Thyroid gland (tissue), 4 donors: ENCODE data around the gene BAG2. TPM values are rescaled to one million over a fixed set of nuclear protein-coding genes. Genes with fewer than 3 reads are reported as not detected.

Source experiments
- DNase-seq, 2 donors: peaks; one replicate each; pipeline ENCODE4 v3.0.0-alpha.2; 2019
- H3K27ac ChIP-seq, 3 donors: fragments of 200-600 bp; sonication (generic); 1 replicate in 2 of 3; 2 replicates in 1 of 3; pipeline ENCODE4 v1.5.1; 2016 to 2019; ENCODE audit warnings: mild to moderate bottlenecking in 1 of 3, moderate library complexity in 1 of 3
- H3K27me3 ChIP-seq: fragments of 200-600 bp; sonication (generic); one replicate; pipeline ENCODE4 v1.5.1; 2019
- H3K36me3 ChIP-seq, 2 donors: fragments of 200-600 bp; sonication (generic); one replicate each; pipeline ENCODE4 v1.5.1; 2016 to 2019
- H3K4me1 ChIP-seq, 2 donors: fragments of 200-600 bp; sonication (generic); one replicate each; pipeline ENCODE4 v1.5.1; 2017 to 2019
- H3K4me3 ChIP-seq, 3 donors: fragments of 200-600 bp; sonication (generic); replicated peaks in 1 of 3; 1 replicate in 2 of 3; 2 replicates in 1 of 3; pipeline ENCODE4 v1.5.1; 2016; ENCODE audit warnings: mild to moderate bottlenecking in 1 of 3
- H3K9me3 ChIP-seq: fragments of 200-600 bp; sonication (generic); one replicate; pipeline ENCODE4 v1.5.1; 2017
- POLR2A ChIP-seq, 2 donors: fragments of 450-650 bp; IDR thresholded peaks; one replicate each; pipeline ENCODE4 v1.6.1; 2017; ENCODE audit warnings: antibody characterized with exemption in 2 of 2, mild to moderate bottlenecking in 2 of 2, moderate library complexity in 1 of 2
- WGBS, 2 donors: methylation state at CpG; one replicate each; pipeline ENCODE4 v1.1.5; 2017; 5-methylcytosine and 5-hydroxymethylcytosine counted together
- intact Hi-C: fragments of 100-400 bp; cut with DNase I; formaldehyde crosslinking; loops from one replicate; pipeline ENCODE4 v1.15.1; 2023
- total RNA-seq, 4 donors: library from RNA; depleted of rRNA; stranded (reverse); fragments of >200 nt; gene quantifications; one replicate each; pipeline ENCODE4 v1.2.3, GENCODE V29; 2016
- TF ChIP-seq, protein P1 (sequence below), 6 experiments: fragments of 200-600 bp in 3 of 6; fragments of 450-650 bp in 3 of 6; sonication (generic) in 3 of 6; IDR thresholded peaks; one replicate each; pipeline ENCODE4 v1.5.1; 2016 to 2019; ENCODE audit warnings: antibody characterized with exemption in 6 of 6, mild to moderate bottlenecking in 2 of 6, inconsistent platforms in 1 of 6, moderate library complexity in 1 of 6

Gene BAG2
- total RNA-seq, 4 donors from 2014 or later, result 9.5 to 11.5 (median 10.9) TPM

DNA sequence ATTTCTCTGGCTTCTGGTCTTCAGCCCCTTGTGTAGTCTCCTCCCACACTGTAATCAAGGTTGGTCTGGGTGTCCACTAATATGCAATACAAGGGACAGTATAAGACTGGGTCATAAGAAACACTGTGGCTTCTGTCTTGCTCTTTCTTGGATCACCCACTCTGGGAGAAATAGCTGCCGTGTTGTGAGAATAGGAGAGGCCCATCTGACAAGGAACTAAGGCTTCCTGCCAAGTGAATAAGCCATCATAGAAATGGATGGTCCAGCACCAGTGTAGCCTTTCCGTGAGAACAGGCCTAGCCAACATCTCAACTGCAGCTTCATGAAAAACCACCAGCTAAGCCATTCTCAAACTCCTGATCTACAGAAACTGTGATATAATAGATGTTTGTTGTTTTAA, 23.3 kb downstream of the BAG2 start:
- TF ChIP-seq, protein P1, sequence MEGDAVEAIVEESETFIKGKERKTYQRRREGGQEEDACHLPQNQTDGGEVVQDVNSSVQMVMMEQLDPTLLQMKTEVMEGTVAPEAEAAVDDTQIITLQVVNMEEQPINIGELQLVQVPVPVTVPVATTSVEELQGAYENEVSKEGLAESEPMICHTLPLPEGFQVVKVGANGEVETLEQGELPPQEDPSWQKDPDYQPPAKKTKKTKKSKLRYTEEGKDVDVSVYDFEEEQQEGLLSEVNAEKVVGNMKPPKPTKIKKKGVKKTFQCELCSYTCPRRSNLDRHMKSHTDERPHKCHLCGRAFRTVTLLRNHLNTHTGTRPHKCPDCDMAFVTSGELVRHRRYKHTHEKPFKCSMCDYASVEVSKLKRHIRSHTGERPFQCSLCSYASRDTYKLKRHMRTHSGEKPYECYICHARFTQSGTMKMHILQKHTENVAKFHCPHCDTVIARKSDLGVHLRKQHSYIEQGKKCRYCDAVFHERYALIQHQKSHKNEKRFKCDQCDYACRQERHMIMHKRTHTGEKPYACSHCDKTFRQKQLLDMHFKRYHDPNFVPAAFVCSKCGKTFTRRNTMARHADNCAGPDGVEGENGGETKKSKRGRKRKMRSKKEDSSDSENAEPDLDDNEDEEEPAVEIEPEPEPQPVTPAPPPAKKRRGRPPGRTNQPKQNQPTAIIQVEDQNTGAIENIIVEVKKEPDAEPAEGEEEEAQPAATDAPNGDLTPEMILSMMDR (IDR thresholded peaks at IDR 0.05), result no peak
- no peak for TF ChIP-seq POLR2A (IDR thresholded peaks at IDR 0.05)
- intact Hi-C loops, result no loop called here
- Histone ChIP-seq H3K27ac (no peak overlapping the region), H3K4me3 (no peak overlapping the region), H3K9me3 (no peaks in the 10 kb centered on the region), H3K36me3 (no peaks in the 10 kb centered on the region), H3K4me1 (peaks cover 4 to 12% of the 10 kb centered on the region in 2 donors), H3K27me3 (no peaks in the 10 kb centered on the region)
- WGBS, 2 donors, result 80 to 93% methylated on average over 2 of the region's 2 CpGs
- no peak for DNase-seq

DNA sequence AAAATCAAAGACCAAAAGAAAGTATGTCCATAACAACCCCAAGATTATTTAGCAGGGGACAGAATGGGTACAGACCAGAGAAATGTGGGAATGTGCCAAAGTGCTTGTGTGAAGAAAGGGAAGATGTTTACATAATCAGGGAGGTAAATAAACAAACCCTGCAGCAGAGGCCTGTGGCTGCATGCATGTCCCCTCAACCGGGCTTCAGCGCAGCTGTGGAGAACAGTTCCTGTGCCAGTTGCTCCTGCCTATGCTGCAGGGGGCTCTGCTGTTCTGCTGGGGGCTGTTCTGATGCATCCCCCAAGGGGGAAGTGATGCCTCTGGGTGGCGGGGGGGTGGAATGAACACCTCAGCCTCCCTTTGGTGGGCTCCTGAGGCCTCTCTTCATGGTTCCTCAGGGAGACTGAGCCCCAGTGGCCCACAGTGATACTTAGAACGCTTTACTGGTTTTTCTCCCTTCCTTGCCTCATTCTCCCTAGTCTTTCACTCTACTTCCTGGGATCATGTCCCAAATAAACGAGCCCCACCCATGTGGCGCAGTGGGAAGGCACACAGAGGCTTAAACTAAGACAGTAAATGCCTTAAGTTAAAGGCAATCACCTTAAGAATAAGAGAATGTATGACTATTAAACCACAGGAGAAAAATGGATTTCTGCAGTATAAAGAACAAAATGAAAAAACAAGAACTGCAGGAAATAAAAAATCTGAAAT, 27.0 kb downstream of the BAG2 start:
- intact Hi-C loops, result no loop called here
- Histone ChIP-seq H3K27ac (peak overlapping the region in 2 of 3 donors; percentile 4 to 68), H3K4me3 (no peak overlapping the region), H3K9me3 (no peaks in the 10 kb centered on the region), H3K4me1 (peaks cover 4 to 12% of the 10 kb centered on the region in 2 donors), H3K27me3 (no peaks in the 10 kb centered on the region), H3K36me3 (no peaks in the 10 kb centered on the region)
- 60 to 62% methylated on average over 6 of the region's 6 CpGs for WGBS, 2 donors
- TF ChIP-seq POLR2A (IDR thresholded peaks at IDR 0.05), result no peak
- peak; percentile 26 to 61 for DNase-seq

DNA sequence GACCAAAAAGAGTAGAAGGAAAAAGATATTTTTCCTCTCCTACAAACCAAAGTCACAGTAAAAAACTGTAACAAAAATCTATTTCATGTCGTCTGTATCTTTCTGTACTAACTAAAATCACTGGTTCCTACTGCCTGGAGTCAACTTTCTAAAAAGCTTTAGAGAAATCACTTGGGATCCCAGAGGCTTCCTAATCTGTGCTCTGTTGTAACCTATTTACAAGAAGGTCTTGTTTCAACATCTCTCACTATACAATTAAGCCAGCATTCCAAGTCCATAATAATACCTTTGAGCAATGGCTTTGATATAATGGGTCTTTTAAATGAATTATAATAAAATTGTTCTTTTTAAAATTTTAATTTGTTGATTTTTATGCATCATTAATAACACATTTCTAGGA, 29.6 kb downstream of the BAG2 start:
- no peak for TF ChIP-seq POLR2A (IDR thresholded peaks at IDR 0.05)
- TF ChIP-seq, protein P1 (IDR thresholded peaks at IDR 0.05), result no peak
- H3K9me3 ChIP-seq, result no peaks in the 10 kb centered on the region
- intact Hi-C loops, result no loop called here

DNA sequence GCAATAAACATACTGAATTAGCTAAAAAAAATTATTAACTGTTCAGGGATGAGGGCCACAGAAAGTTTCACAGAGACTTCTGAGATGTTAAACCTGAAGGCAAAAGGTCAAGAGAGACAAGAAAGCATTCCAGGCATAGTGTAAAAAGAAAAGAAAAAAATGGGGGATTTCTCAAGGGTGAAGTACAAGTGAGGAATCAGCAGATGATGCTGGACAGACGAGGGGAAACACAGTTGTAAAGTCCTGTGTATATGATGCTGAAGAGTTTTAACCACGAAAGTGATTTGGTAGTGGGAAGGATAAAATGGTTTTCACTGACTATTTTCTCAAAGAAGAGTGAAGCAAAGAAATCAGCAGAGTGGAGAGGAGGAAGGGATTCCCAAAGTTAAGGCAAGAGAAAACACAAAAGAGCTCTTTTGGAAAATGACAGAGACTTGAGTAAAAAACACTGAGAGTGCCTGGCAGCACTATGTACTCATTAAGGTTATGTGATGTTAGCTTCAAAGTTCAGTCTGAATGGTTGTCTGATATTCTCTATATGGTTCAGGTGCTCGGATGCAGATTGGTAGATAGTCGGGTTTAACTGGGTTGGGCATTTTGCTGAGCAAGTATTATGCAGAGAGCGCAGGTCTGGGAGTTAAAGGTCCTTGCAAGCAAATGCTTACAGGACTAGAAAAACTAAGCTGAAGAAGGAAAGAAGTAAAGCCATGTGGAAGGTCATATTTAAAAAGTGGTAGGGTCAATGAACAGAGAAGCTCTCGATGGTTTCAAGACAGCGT, 33.6 kb downstream of the BAG2 start:
- DNase-seq, result no peak
- intact Hi-C loops, result no loop called here
- peak overlapping the region in 1 of 3 donors; percentile 35 for H3K27ac ChIP-seq
- H3K4me1 ChIP-seq, result peaks cover 3 to 8% of the 10 kb centered on the region in 2 donors
- 86 to 91% methylated on average over 7 of the region's 7 CpGs for WGBS, 2 donors
- H3K27me3 ChIP-seq, result no peaks in the 10 kb centered on the region
- no peaks in the 10 kb centered on the region for H3K36me3 ChIP-seq
- TF ChIP-seq, protein P1 (IDR thresholded peaks at IDR 0.05), result no peak
- no peak for TF ChIP-seq POLR2A (IDR thresholded peaks at IDR 0.05)
- no peaks in the 10 kb centered on the region for H3K9me3 ChIP-seq
- no peak overlapping the region for H3K4me3 ChIP-seq

More for the DNA sequence above, 29.6 kb downstream of the BAG2 start:
- peaks cover 4 to 20% of the 10 kb centered on the region in 2 donors for H3K4me1 ChIP-seq
- no peaks in the 10 kb centered on the region for H3K27me3 ChIP-seq
- no peak overlapping the region for H3K4me3 ChIP-seq
- no peaks in the 10 kb centered on the region for H3K36me3 ChIP-seq
- 80 to 89% methylated on average over 1 of the region's 1 CpG for WGBS, 2 donors
- DNase-seq, result no peak
- H3K27ac ChIP-seq, result no peak overlapping the region

DNA sequence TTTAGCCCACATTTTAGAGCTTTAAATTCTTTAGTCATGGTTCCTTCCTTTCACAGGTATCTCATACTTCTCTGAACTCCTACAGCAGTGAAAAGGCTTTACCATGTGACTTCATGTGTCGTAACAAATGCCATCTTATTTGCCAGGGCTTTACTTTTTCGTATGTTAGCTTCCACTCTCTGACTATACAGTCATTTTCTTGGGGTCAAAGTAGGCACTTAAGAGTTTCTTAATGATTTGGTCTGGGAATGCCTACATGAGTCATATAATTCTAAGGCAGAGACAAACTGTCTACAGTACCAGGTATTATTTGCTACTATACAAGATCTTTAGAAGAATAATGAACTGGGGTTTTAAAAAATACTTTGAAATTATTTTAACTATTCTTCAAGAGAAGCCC, 35.0 kb downstream of the BAG2 start:
- H3K27ac ChIP-seq, result no peak overlapping the region
- 89 to 92% methylated on average over 2 of the region's 2 CpGs for WGBS, 2 donors
- no peaks in the 10 kb centered on the region for H3K27me3 ChIP-seq
- TF ChIP-seq POLR2A (IDR thresholded peaks at IDR 0.05), result no peak
- TF ChIP-seq, protein P1 (IDR thresholded peaks at IDR 0.05), result no peak
- H3K4me1 ChIP-seq, result peaks cover 8 to 20% of the 10 kb centered on the region in 2 donors
- intact Hi-C loops, result no loop called here
- no peak for DNase-seq
- H3K36me3 ChIP-seq, result no peaks in the 10 kb centered on the region
- H3K9me3 ChIP-seq, result no peaks in the 10 kb centered on the region
- H3K4me3 ChIP-seq, result no peak overlapping the region
